ENCODE results near the gene USP24. TPM values are rescaled to one million over a fixed set of nuclear protein-coding genes. Genes with fewer than 3 reads are reported as not detected.
A peak's percentile ranks its signal among the peaks of the same experiment; 100 is the strongest.
"Not testable (repeated sequence)": the region's sequence is repeated elsewhere in the genome, so short reads cannot be mapped to it uniquely, and the experiment has no call there.

Gene USP24
- total and polyA plus RNA-seq, 5 donors from 2014 or later: 5.7 to 60.9 (median 6.3) TPM

GRCh38 chr1:55196433-55197035 is 18.6 kb downstream of the USP24 start:
- ATAC-seq (ENCODE audit: low read depth in 2 of 2) (no peak), DNase-seq (no peak)
- Mint-ChIP-seq H3K4me3 (peak overlapping the region in 1 of 4 donors; percentile 49), H3K9me3 (no peaks in the 10 kb centered on the region), H3K27ac (peak overlapping the region; percentile 41 to 84 (median 68)), H3K36me3 (peaks cover 8% of the 10 kb centered on the region), H3K27me3 (no peaks in the 10 kb centered on the region), H3K4me1 (peaks cover 64 to 83% (median 74%) of the 10 kb centered on the region in 4 donors)
- Histone ChIP-seq H3K4me3 (ENCODE audit: low read depth, low read length) (no peak overlapping the region), H3K4me1 (ENCODE audit: control insufficient read depth, insufficient read depth, low read length, poor library complexity, severe bottlenecking) (peaks cover 6% of the 10 kb centered on the region), H3K9me3 (ENCODE audit: control insufficient read depth in 2 of 2, low read length in 2 of 2) (no peaks in the 10 kb centered on the region), H3K36me3 (ENCODE audit: control insufficient read depth, insufficient read depth, low read length) (peaks cover 2% of the 10 kb centered on the region), H3K27ac (ENCODE audit: insufficient read depth, low read length, poor library complexity, severe bottlenecking) (no peak overlapping the region), H3K27me3 (ENCODE audit: control insufficient read depth, insufficient read depth, low read length) (no peaks in the 10 kb centered on the region)

GRCh38 chr1:55195521-55196233 is 19.5 kb downstream of the USP24 start:
- no peak for ATAC-seq (ENCODE audit: low read depth in 2 of 2)
- no peaks in the 10 kb centered on the region for H3K9me3 ChIP-seq (ENCODE audit: control insufficient read depth in 2 of 2, low read length in 2 of 2)
- Mint-ChIP-seq H3K27me3 (no peaks in the 10 kb centered on the region), H3K9me3 (no peaks in the 10 kb centered on the region), H3K36me3 (peaks cover 6% of the 10 kb centered on the region), H3K4me3 (peak overlapping the region in 1 of 4 donors; percentile 49), H3K27ac (peak overlapping the region; percentile 41 to 80 (median 68)), H3K4me1 (peaks cover 59 to 77% (median 68%) of the 10 kb centered on the region in 4 donors)
- peaks cover 5% of the 10 kb centered on the region for H3K4me1 ChIP-seq (ENCODE audit: control insufficient read depth, insufficient read depth, low read length, poor library complexity, severe bottlenecking)
- H3K27ac ChIP-seq (ENCODE audit: insufficient read depth, low read length, poor library complexity, severe bottlenecking): no peak overlapping the region
- no peak for DNase-seq
- H3K27me3 ChIP-seq (ENCODE audit: control insufficient read depth, insufficient read depth, low read length): no peaks in the 10 kb centered on the region
- H3K36me3 ChIP-seq (ENCODE audit: control insufficient read depth, insufficient read depth, low read length): peaks cover 2% of the 10 kb centered on the region
- H3K4me3 ChIP-seq (ENCODE audit: low read depth, low read length): no peak overlapping the region

DNA sequence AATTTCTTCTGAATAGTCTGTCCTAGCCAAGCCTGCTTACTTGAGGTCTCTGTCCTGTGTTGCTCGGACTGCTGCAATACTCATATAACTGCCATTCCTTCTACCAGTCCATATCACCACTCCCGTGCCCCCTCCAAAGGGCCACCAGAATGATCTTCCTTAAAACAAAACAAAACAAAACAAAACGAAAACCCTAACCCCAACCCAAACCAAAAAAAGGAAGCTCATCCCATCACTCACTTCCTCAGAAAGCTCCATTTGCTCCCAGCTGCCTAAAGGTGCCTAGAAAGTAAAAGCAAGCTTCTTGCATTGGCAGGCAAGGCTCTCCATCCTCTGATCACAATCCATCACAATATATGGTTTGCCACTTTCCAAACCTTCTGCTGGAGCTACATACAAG is 20.3 kb downstream of the USP24 start:
- Mint-ChIP-seq H3K27me3 (no peaks in the 10 kb centered on the region), H3K4me3 (no peak overlapping the region), H3K9me3 (no peaks in the 10 kb centered on the region), H3K36me3 (peaks cover 5% of the 10 kb centered on the region), H3K27ac (peak overlapping the region; percentile 45 to 80 (median 72)), H3K4me1 (peaks cover 57 to 78% (median 65%) of the 10 kb centered on the region in 4 donors)
- Histone ChIP-seq H3K4me3 (ENCODE audit: low read depth, low read length) (no peak overlapping the region), H3K36me3 (ENCODE audit: control insufficient read depth, insufficient read depth, low read length) (peaks cover 2% of the 10 kb centered on the region), H3K4me1 (ENCODE audit: control insufficient read depth, insufficient read depth, low read length, poor library complexity, severe bottlenecking) (peaks cover 5% of the 10 kb centered on the region), H3K27me3 (ENCODE audit: control insufficient read depth, insufficient read depth, low read length) (no peaks in the 10 kb centered on the region), H3K9me3 (ENCODE audit: control insufficient read depth in 2 of 2, low read length in 2 of 2) (no peaks in the 10 kb centered on the region), H3K27ac (ENCODE audit: insufficient read depth, low read length, poor library complexity, severe bottlenecking) (no peak overlapping the region)
- DNase-seq: no peak
- ATAC-seq (ENCODE audit: low read depth in 2 of 2): no peak

GRCh38 chr1:55192093-55192492 is 23.1 kb downstream of the USP24 start:
- Histone ChIP-seq H3K4me1 (ENCODE audit: control insufficient read depth, insufficient read depth, low read length, poor library complexity, severe bottlenecking) (peaks cover 8% of the 10 kb centered on the region), H3K4me3 (ENCODE audit: low read depth, low read length) (no peak overlapping the region), H3K9me3 (ENCODE audit: control insufficient read depth in 2 of 2, low read length in 2 of 2) (no peaks in the 10 kb centered on the region), H3K27ac (ENCODE audit: insufficient read depth, low read length, poor library complexity, severe bottlenecking) (no peak overlapping the region), H3K36me3 (ENCODE audit: control insufficient read depth, insufficient read depth, low read length) (no peaks in the 10 kb centered on the region), H3K27me3 (ENCODE audit: control insufficient read depth, insufficient read depth, low read length) (no peaks in the 10 kb centered on the region)
- Mint-ChIP-seq H3K36me3 (peaks cover 9% of the 10 kb centered on the region), H3K4me3 (no peak overlapping the region), H3K4me1 (peaks cover 51 to 80% (median 56%) of the 10 kb centered on the region in 4 donors), H3K27me3 (no peaks in the 10 kb centered on the region), H3K27ac (peak overlapping the region in 2 of 3 donors; percentile 18 to 45), H3K9me3 (no peaks in the 10 kb centered on the region)
- DNase-seq (no peak), ATAC-seq (ENCODE audit: low read depth in 2 of 2) (no peak)

DNA sequence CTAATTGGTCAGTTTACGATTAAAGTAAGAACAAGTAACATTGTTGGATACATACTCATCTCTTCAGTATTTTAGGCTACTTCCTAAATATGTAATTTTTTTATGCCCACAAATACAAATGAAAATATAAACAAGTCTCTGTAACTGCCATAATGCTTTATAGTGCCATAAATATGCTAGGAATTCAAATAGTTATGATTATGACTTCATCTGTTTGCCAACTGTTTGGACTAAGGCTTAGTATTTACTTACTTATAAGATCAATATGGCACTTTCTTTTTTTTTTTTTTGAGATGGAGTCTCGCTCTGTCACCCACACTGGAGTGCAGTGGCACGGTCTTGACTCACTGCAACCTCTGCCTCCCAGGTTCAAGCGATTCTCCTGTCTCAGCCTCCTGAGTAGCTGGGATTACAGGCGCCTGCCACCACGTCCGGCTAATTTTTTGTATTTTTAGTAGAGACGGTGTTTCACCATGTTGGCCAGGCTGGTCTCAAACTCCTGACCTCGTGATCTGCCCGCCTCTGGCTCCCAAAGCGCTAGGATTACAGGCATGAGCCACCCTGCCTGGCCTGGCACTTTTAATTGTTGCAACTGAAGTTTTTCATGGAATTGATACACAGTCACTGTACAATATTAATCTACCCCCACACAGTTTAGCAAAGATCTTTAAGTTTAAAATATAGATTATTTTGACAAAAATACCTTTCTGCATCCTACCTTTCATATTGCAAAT is 23.8 kb downstream of the USP24 start:
- not testable (repeated sequence) for H3K9me3 ChIP-seq (ENCODE audit: control insufficient read depth in 2 of 2, low read length in 2 of 2); H3K4me3 Mint-ChIP-seq; DNase-seq; H3K4me1 ChIP-seq (ENCODE audit: control insufficient read depth, insufficient read depth, low read length, poor library complexity, severe bottlenecking); H3K4me3 ChIP-seq (ENCODE audit: low read depth, low read length); H3K27me3 ChIP-seq (ENCODE audit: control insufficient read depth, insufficient read depth, low read length); ATAC-seq (ENCODE audit: low read depth in 2 of 2); H3K36me3 ChIP-seq (ENCODE audit: control insufficient read depth, insufficient read depth, low read length); H3K27me3 Mint-ChIP-seq; H3K9me3 Mint-ChIP-seq
- H3K27ac ChIP-seq (ENCODE audit: insufficient read depth, low read length, poor library complexity, severe bottlenecking): peak overlapping the region; percentile 6
- H3K4me1 Mint-ChIP-seq: peaks cover 47 to 80% (median 55%) of the 10 kb centered on the region in 4 donors
- peak overlapping the region in 1 of 3 donors; percentile 10 for H3K27ac Mint-ChIP-seq
- H3K36me3 Mint-ChIP-seq: peaks cover 16% of the 10 kb centered on the region

- Mint-ChIP-seq H3K36me3 (peaks cover 26% of the 10 kb centered on the region), H3K9me3 (peaks cover 0 to 12% (median 1%) of the 10 kb centered on the region in 7 donors), H3K4me3 (no peak overlapping the region), H3K4me1 (peaks cover 40 to 77% (median 47%) of the 10 kb centered on the region in 4 donors), H3K27ac (no peak overlapping the region), H3K27me3 (no peaks in the 10 kb centered on the region)
- Histone ChIP-seq H3K27ac (ENCODE audit: insufficient read depth, low read length, poor library complexity, severe bottlenecking) (no peak overlapping the region), H3K27me3 (ENCODE audit: control insufficient read depth, insufficient read depth, low read length) (no peaks in the 10 kb centered on the region), H3K4me1 (ENCODE audit: control insufficient read depth, insufficient read depth, low read length, poor library complexity, severe bottlenecking) (peaks cover 8% of the 10 kb centered on the region), H3K4me3 (ENCODE audit: low read depth, low read length) (no peak overlapping the region), H3K36me3 (ENCODE audit: control insufficient read depth, insufficient read depth, low read length) (no peaks in the 10 kb centered on the region), H3K9me3 (ENCODE audit: control insufficient read depth in 2 of 2, low read length in 2 of 2) (no peaks in the 10 kb centered on the region)
- DNase-seq: no peak
- ATAC-seq (ENCODE audit: low read depth in 2 of 2): no peak
Measured at GRCh38 chr1:55190109-55190508, 25.1 kb downstream of the USP24 start.

DNA sequence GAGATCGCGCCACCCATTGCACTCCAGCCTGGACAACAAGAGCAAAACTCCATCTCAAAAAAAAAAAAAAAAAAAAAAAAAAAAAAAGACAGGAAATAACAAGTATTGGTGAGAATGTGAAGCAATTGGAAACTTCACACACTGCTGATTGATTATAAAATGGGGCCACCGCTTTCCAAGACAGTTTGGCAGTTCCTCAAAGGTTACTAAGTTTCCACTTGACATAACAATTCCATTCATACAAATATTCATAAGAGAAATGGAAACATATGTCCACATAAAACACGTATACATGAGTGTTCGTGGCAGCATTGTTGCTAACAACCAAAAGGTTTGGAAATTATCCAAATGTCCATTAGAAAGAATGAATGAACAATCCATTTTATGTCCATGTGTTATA is 26.3 kb downstream of the USP24 start:
- no peak overlapping the region for H3K27ac ChIP-seq (ENCODE audit: insufficient read depth, low read length, poor library complexity, severe bottlenecking)
- peaks cover 34 to 70% (median 40%) of the 10 kb centered on the region in 4 donors for H3K4me1 Mint-ChIP-seq
- H3K36me3 ChIP-seq (ENCODE audit: control insufficient read depth, insufficient read depth, low read length): no peaks in the 10 kb centered on the region
- H3K4me1 ChIP-seq (ENCODE audit: control insufficient read depth, insufficient read depth, low read length, poor library complexity, severe bottlenecking): peaks cover 8% of the 10 kb centered on the region
- peaks cover 34% of the 10 kb centered on the region for H3K36me3 Mint-ChIP-seq
- no peak overlapping the region for H3K27ac Mint-ChIP-seq
- peaks cover 0 to 13% (median 3%) of the 10 kb centered on the region in 7 donors for H3K9me3 Mint-ChIP-seq
- ATAC-seq (ENCODE audit: low read depth in 2 of 2) (no peak), DNase-seq (no peak)
- H3K9me3 ChIP-seq (ENCODE audit: control insufficient read depth in 2 of 2, low read length in 2 of 2): peaks cover 0 to 10% of the 10 kb centered on the region in 2 experiments
- H3K4me3 Mint-ChIP-seq: no peak overlapping the region
- H3K4me3 ChIP-seq (ENCODE audit: low read depth, low read length): no peak overlapping the region
- H3K27me3 ChIP-seq (ENCODE audit: control insufficient read depth, insufficient read depth, low read length): no peaks in the 10 kb centered on the region
- H3K27me3 Mint-ChIP-seq: no peaks in the 10 kb centered on the region
